OCI-LY7 (cell line): Measurements from ENCODE around the gene ZNF462. TPM values are rescaled to one million over a fixed set of nuclear protein-coding genes. Genes with fewer than 3 reads are reported as not detected.

Experiments used
- BruUV-seq: library from RNA; stranded (reverse); fragments of 400-500 nt; replicated peaks from 2 replicates; lab custom pipeline; 2021; lab: Mats Ljungman, UMichigan
- CTCF ChIA-PET: fragments of 300-600 bp; sonication (Branson Sonifier 250); formaldehyde crosslinking; loops from one replicate; lab custom pipeline; 2022; ENCODE audit warnings: antibody characterized with exemption; ENCODE audit not compliant: unreplicated experiment; lab: Charles Lee
- POLR2A ChIA-PET: fragments of 300-600 bp; sonication (Branson Sonifier 250); formaldehyde crosslinking; loops from one replicate; lab custom pipeline; 2022; ENCODE audit warnings: antibody characterized with exemption; lab: Charles Lee
- DNase-seq: peaks from one replicate; pipeline ENCODE4 v3.0.0-alpha.2; 2015; ENCODE audit warnings: low spot score
- H2AFZ ChIP-seq: fragments of 200-600 bp; sonication (generic), shearing (Covaris generic); 2 replicates; pipeline ENCODE4 v1.6.1; 2014; ENCODE audit warnings: mild to moderate bottlenecking, antibody characterized with exemption, low read length, moderate library complexity
- H3K27ac ChIP-seq: fragments of 200-600 bp; sonication (generic); 2 replicates; pipeline ENCODE4 v1.5.1; 2014; ENCODE audit warnings: mixed run types, low read depth, mild to moderate bottlenecking, moderate library complexity, low read length, inconsistent platforms; ENCODE audit not compliant: poor library complexity, severe bottlenecking
- H3K36me3 ChIP-seq: fragments of 200-600 bp; sonication (generic); 2 replicates; pipeline ENCODE4 v1.6.1; 2014; ENCODE audit warnings: mild to moderate bottlenecking, antibody characterized with exemption, low read length, moderate library complexity, mixed read lengths; ENCODE audit not compliant: insufficient read depth
- H3K4me1 ChIP-seq: fragments of 200-600 bp; sonication (generic); 2 replicates; pipeline ENCODE4 v1.5.1; 2014; ENCODE audit warnings: mild to moderate bottlenecking, low read length; ENCODE audit not compliant: insufficient read depth, poor library complexity, severe bottlenecking
- H3K4me2 ChIP-seq: fragments of 200-600 bp; sonication (generic); 2 replicates; pipeline ENCODE4 v1.6.1; 2014; ENCODE audit warnings: mild to moderate bottlenecking, low read length
- H3K4me3 ChIP-seq: fragments of 200-600 bp; sonication (generic); 2 replicates; pipeline ENCODE4 v1.5.1; 2014; ENCODE audit warnings: mild to moderate bottlenecking, low read depth, low read length; ENCODE audit not compliant: poor library complexity, severe bottlenecking
- H3K79me2 ChIP-seq: fragments of 200-600 bp; sonication (generic); 2 replicates; pipeline ENCODE4 v1.6.1; 2016; ENCODE audit warnings: low read depth, mild to moderate bottlenecking, low read length, moderate library complexity, mixed read lengths; ENCODE audit not compliant: insufficient read depth
- H3K9me2 ChIP-seq: fragments of 200-600 bp; sonication (generic); 2 replicates; pipeline ENCODE4 v1.6.1; 2016; ENCODE audit warnings: mild to moderate bottlenecking, low read length, mixed read lengths; ENCODE audit not compliant: insufficient read depth
- H3K9me3 ChIP-seq: fragments of 200-600 bp; sonication (generic); 2 replicates; pipeline ENCODE4 v1.6.1; 2014; ENCODE audit warnings: mild to moderate bottlenecking, mixed run types, low read length, mixed read lengths
- H4K20me1 ChIP-seq: fragments of 200-600 bp; sonication (generic); 2 replicates; pipeline ENCODE4 v1.6.1; 2014; ENCODE audit warnings: mild to moderate bottlenecking, antibody characterized with exemption, low read length, moderate library complexity, mixed read lengths; ENCODE audit not compliant: insufficient read depth
- CTCF ChIP-seq: fragments of 200-600 bp; sonication (generic); conservative IDR thresholded peaks from 2 replicates; pipeline ENCODE4 v1.5.1; 2014; ENCODE audit warnings: mild to moderate bottlenecking, antibody characterized with exemption, low read length, moderate library complexity, mixed read lengths
- EZH2phosphoT487 ChIP-seq: fragments of 200-600 bp; sonication (generic); IDR thresholded peaks from 2 replicates; pipeline ENCODE4 v1.6.1; 2018; ENCODE audit warnings: low read depth, borderline replicate concordance, mild to moderate bottlenecking, mixed run types, antibody characterized with exemption, low read length, moderate library complexity, mixed read lengths
- intact Hi-C: fragments of 100-400 bp; cut with micrococcal nuclease; formaldehyde crosslinking; loops from one replicate; pipeline ENCODE4 v1.10.0; 2022; ENCODE audit not compliant: unreplicated experiment
- total RNA-seq, 2 experiments: library from RNA; depleted of rRNA in 1 of 2; stranded (reverse); fragments of >200 nt in 1 of 2; shearing (Covaris generic) in 1 of 2; gene quantifications; 2 replicates each; pipeline ENCODE4 v1.2.3, GENCODE V29; 2014 to 2022

Gene ZNF462
- total RNA-seq, 2 experiments from 2014 or later, result 0.88 to 1.1 TPM

GRCh38 chr9:106976772-106977171 lies 113.8 kb downstream of the ZNF462 start:
- no TSS peak for BruUV-seq
- peak; percentile 64 for TF ChIP-seq CTCF
- TF ChIP-seq EZH2phosphoT487, result no peak
- no peaks in the 10 kb centered on the region for H4K20me1 ChIP-seq
- H3K9me2 ChIP-seq, result no peaks in the 10 kb centered on the region
- H3K4me3 ChIP-seq, result no peak overlapping the region
- no peaks in the 10 kb centered on the region for H3K79me2 ChIP-seq
- no peak overlapping the region for H2AFZ ChIP-seq
- no peaks in the 10 kb centered on the region for H3K9me3 ChIP-seq
- peak; percentile 35 for DNase-seq
- intact Hi-C loops, result loop anchor here (10.0 kb wide), 1 partner anchor 168 kb away; no protein-coding TSS in a partner anchor
- ChIA-PET POLR2A (interaction anchor here (0.9 kb wide), 1 partner anchor 11 kb away, joined by 4 read pairs; no protein-coding TSS in a partner anchor), CTCF (no interaction called here)
- no peaks in the 10 kb centered on the region for H3K36me3 ChIP-seq
- H3K27ac ChIP-seq, result no peak overlapping the region
- H3K4me2 ChIP-seq, result no peak overlapping the region
- H3K4me1 ChIP-seq, result peaks cover 7% of the 10 kb centered on the region

- no TSS peak for BruUV-seq
- Histone ChIP-seq H3K4me2 (no peak overlapping the region; the same call in 1 of the 2 replicates), H3K9me3 (no peaks in the 10 kb centered on the region), H3K9me2 (no peaks in the 10 kb centered on the region), H3K79me2 (no peaks in the 10 kb centered on the region), H3K4me3 (no peak overlapping the region), H4K20me1 (no peaks in the 10 kb centered on the region), H3K4me1 (peaks cover 11% of the 10 kb centered on the region), H3K36me3 (no peaks in the 10 kb centered on the region), H2AFZ (no peak overlapping the region), H3K27ac (no peak overlapping the region)
- ChIA-PET POLR2A (no interaction called here), CTCF (no interaction called here)
- peak; percentile 22 for DNase-seq
- no peak for TF ChIP-seq CTCF
- intact Hi-C loops, result no loop called here
Measured at GRCh38 chr9:106980551-106981101, 117.7 kb downstream of the ZNF462 start.
